Endothelial cell (in vitro differentiated cells): ENCODE data around the gene CDC37. TPM values are rescaled to one million over a fixed set of nuclear protein-coding genes. Genes with fewer than 3 reads are reported as not detected.

Experiments
- DNase-seq: peaks from one replicate; pipeline ENCODE4 v3.0.0; 2021; ENCODE audit warnings: low spot score
- H3K27ac Mint-ChIP-seq: one replicate; pipeline ENCODE4 v1.8.0; 2021; ENCODE audit warnings: mixed read lengths, inconsistent platforms; ENCODE audit not compliant: unreplicated experiment
- H3K27me3 Mint-ChIP-seq: one replicate; pipeline ENCODE4 v1.8.0; 2021; ENCODE audit warnings: mild to moderate bottlenecking, moderate library complexity, mixed read lengths, inconsistent platforms; ENCODE audit not compliant: unreplicated experiment
- H3K36me3 Mint-ChIP-seq: one replicate; pipeline ENCODE4 v1.8.0; 2021; ENCODE audit warnings: mild to moderate bottlenecking, low read depth, mixed read lengths, inconsistent platforms; ENCODE audit not compliant: unreplicated experiment
- H3K4me1 Mint-ChIP-seq: one replicate; pipeline ENCODE4 v1.8.0; 2021; ENCODE audit warnings: mild to moderate bottlenecking, mixed read lengths, inconsistent platforms; ENCODE audit not compliant: unreplicated experiment
- H3K4me3 Mint-ChIP-seq: one replicate; pipeline ENCODE4 v1.8.0; 2021; ENCODE audit warnings: mild to moderate bottlenecking, mixed read lengths, inconsistent platforms; ENCODE audit not compliant: unreplicated experiment
- H3K9me3 Mint-ChIP-seq: one replicate; pipeline ENCODE4 v1.8.0; 2021; ENCODE audit warnings: mixed read lengths, inconsistent platforms; ENCODE audit not compliant: unreplicated experiment
- total RNA-seq: library from RNA; stranded (reverse); fragmentation: NEBNext Ultra II Directional; extraction: Animal tissue kit (Norgen Biotek cat#: 25700); gene quantifications from one replicate; pipeline ENCODE4 v1.2.1, GENCODE V29; 2021; ENCODE audit not compliant: unreplicated experiment
- TF ChIP-seq, protein P1 (sequence below): fragments of 200-600 bp; sonication (generic); IDR thresholded peaks from one replicate; pipeline ENCODE4 v1.5.0; 2021; ENCODE audit warnings: antibody characterized with exemption; ENCODE audit not compliant: unreplicated experiment

The CDC37 gene
- total RNA-seq, 1 donor from 2014 or later = 386 TPM

DNA sequence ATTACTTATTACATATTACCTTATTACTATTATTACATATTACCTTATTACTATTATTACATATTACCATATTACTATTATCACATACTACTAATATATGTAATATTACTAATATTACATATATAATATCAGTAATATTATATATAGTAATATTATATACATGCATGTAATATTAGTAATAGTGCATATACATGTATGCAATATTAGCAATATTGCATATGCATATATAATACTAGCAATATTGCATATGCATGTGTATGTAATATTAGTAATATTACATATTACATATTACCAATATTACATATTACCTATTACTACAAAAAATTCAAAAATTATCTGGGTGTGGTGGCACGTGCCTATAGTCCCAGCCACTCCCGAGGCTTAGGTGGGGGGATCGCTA lies 39.4 kb upstream of the CDC37 start:
- Mint-ChIP-seq H3K27ac (no peak overlapping the region), H3K9me3 (no peaks in the 10 kb centered on the region), H3K4me1 (no peaks in the 10 kb centered on the region), H3K36me3 (no peaks in the 10 kb centered on the region), H3K27me3 (peaks cover 5% of the 10 kb centered on the region), H3K4me3 (no peak overlapping the region)
- DNase-seq = no peak
- TF ChIP-seq, protein P1, sequence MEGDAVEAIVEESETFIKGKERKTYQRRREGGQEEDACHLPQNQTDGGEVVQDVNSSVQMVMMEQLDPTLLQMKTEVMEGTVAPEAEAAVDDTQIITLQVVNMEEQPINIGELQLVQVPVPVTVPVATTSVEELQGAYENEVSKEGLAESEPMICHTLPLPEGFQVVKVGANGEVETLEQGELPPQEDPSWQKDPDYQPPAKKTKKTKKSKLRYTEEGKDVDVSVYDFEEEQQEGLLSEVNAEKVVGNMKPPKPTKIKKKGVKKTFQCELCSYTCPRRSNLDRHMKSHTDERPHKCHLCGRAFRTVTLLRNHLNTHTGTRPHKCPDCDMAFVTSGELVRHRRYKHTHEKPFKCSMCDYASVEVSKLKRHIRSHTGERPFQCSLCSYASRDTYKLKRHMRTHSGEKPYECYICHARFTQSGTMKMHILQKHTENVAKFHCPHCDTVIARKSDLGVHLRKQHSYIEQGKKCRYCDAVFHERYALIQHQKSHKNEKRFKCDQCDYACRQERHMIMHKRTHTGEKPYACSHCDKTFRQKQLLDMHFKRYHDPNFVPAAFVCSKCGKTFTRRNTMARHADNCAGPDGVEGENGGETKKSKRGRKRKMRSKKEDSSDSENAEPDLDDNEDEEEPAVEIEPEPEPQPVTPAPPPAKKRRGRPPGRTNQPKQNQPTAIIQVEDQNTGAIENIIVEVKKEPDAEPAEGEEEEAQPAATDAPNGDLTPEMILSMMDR = no peak

DNA sequence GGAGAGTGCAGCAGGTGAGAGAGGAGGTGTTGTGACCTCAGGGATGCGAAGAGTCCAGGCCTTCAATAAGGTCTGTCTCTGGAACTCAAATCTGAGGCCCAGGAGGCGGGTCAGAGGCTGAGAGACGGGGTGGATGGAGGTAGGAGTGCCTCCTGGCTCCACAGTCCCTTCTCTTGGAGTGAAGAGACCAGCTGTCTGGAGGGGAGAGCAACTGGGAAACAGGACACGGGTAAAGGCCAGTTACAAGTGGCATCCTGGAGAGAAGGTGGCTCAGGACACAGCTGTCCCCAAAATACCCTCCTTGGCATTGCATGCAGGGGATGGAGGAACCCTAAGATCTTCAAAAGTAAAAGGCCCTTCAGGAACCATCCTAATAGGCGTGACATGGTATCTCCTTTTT lies 36.2 kb upstream of the CDC37 start:
- DNase-seq = no peak
- Mint-ChIP-seq H3K27me3 (peaks cover 3% of the 10 kb centered on the region), H3K9me3 (no peaks in the 10 kb centered on the region), H3K27ac (no peak overlapping the region), H3K4me1 (no peaks in the 10 kb centered on the region), H3K36me3 (no peaks in the 10 kb centered on the region), H3K4me3 (no peak overlapping the region)
- TF ChIP-seq, protein P1 = no peak

DNA sequence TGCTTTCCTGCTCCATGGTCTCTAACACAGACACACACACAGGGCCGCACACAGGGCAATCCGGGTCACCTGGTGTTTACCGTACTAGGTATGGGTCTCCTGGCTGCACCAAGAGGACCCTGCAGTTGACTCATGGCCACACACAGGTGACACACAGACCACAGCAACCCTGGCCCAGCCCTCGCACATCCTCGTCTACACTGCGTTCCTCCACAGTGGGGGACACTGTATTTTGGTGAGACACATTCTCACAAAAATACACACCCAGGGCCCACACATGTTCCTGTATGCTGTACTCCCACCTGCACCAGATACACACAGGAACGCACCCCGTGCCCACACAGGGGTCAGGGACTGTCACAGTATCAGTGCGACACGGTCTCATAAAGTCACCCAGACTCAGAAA lies 29.8 kb upstream of the CDC37 start:
- no peaks in the 10 kb centered on the region for H3K4me1 Mint-ChIP-seq
- no peaks in the 10 kb centered on the region for H3K9me3 Mint-ChIP-seq
- H3K36me3 Mint-ChIP-seq = peaks cover 8% of the 10 kb centered on the region
- H3K4me3 Mint-ChIP-seq = no peak overlapping the region
- no peak for DNase-seq
- H3K27ac Mint-ChIP-seq = no peak overlapping the region
- TF ChIP-seq, protein P1 = no peak
- peaks cover 17% of the 10 kb centered on the region for H3K27me3 Mint-ChIP-seq

DNA sequence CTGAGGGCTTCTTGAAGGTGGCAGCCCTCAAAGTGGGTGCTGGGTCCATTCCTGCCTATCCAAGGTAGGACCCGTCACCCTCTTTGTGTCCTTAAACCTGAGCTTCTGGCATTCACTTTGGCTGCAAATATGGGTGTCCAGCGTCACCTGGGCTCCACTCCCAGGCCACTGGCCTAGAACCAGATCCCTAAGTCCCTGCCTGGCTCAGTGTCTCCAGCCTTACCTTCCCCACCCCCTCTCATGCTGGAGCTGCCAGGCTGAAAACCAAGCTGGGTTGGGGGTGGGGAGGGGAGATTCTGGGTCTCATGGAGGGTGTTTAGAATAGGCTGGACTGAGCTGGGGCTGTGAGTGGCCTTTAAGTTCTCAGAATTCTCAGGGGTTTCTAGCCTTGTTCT lies 29.4 kb upstream of the CDC37 start:
- DNase-seq = no peak
- no peaks in the 10 kb centered on the region for H3K9me3 Mint-ChIP-seq
- no peak overlapping the region for H3K27ac Mint-ChIP-seq
- H3K4me1 Mint-ChIP-seq = no peaks in the 10 kb centered on the region
- H3K4me3 Mint-ChIP-seq = no peak overlapping the region
- H3K36me3 Mint-ChIP-seq = peaks cover 8% of the 10 kb centered on the region
- peaks cover 17% of the 10 kb centered on the region for H3K27me3 Mint-ChIP-seq
- TF ChIP-seq, protein P1 = no peak

DNA sequence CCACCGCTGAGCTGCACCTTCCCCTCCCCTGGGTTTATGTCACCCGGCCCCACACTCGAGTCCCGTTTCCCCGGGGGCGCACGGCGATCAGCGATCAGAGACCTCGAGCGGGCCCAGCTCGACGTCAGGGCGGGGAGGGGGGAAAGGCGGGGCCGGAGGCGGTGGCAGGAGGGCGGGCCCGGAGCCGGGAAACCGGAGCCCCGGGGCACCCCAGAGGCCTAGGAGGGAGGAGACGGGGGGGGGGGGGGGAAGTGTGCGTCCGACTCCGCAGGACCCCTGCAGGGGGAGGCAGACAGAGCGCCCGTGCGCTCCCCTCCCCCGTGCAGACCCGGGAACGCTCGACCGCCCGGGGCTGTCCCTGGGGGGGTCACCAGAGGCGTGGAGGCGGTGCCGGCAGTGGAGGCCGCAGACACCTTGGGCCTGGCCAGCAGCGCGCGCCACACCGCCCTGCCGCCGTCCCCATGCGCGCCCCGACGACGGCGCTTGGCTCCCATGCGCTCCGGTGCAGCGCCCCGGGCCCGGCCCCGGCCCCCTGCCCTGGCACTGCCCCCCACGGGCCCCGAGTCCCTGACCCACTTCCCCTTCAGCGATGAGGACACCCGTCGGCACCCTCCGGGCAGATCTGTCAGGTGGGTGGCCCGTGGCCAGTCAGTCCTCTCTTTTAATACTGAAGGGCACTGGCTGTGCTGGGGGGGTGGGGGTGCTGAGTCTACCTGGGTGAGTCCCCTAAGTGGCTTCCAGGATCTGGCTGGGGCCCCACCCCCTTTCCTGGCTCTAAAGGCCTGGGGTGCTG lies 28.8 kb upstream of the CDC37 start:
- H3K9me3 Mint-ChIP-seq = no peaks in the 10 kb centered on the region
- peaks cover 8% of the 10 kb centered on the region for H3K36me3 Mint-ChIP-seq
- TF ChIP-seq, protein P1 = no peak
- H3K4me1 Mint-ChIP-seq = no peaks in the 10 kb centered on the region
- DNase-seq = peak; percentile 18
- peaks cover 17% of the 10 kb centered on the region for H3K27me3 Mint-ChIP-seq
- H3K27ac Mint-ChIP-seq = no peak overlapping the region
- no peak overlapping the region for H3K4me3 Mint-ChIP-seq
